GM12875 (cell line): Measurements from ENCODE around the gene GUCA1A.
"Not testable (repeated sequence)": the region's sequence is repeated elsewhere in the genome, so short reads cannot be mapped to it uniquely, and the experiment has no call there.

Experiments used
- H3K4me3 ChIP-seq: one replicate; pipeline ENCODE4 v1.5.1; 2011; ENCODE audit warnings: low read depth, low read length, control low read depth
- TF ChIP-seq, protein P1 (sequence below): IDR thresholded peaks from 2 replicates; pipeline ENCODE4 v1.5.1; 2011; ENCODE audit warnings: low read depth, mild to moderate bottlenecking, control low read depth, inconsistent platforms, low read length, moderate library complexity, borderline replicate concordance; ENCODE audit not compliant: insufficient read depth

Gene GUCA1A

DNA sequence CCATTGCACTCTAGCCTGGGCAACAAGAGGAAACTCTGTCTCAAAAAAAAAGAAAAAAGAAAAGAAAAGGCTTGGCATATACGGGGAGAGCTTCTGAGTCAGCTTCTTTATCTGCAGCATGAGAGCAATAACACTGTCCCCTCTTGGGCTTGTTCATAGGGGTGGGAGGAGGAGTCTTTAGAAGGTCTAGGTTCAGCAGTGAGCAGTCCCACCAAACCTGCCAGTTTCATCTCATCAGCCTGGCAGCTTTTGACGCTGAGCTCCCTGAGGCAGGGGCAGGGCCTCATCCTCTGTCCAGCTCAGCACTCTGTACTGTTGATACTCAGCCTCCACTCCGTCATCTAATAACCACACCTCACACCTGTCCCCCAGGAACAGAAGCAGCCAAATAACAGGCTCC, 25.1 kb upstream of the GUCA1A start:
- TF ChIP-seq, protein P1, sequence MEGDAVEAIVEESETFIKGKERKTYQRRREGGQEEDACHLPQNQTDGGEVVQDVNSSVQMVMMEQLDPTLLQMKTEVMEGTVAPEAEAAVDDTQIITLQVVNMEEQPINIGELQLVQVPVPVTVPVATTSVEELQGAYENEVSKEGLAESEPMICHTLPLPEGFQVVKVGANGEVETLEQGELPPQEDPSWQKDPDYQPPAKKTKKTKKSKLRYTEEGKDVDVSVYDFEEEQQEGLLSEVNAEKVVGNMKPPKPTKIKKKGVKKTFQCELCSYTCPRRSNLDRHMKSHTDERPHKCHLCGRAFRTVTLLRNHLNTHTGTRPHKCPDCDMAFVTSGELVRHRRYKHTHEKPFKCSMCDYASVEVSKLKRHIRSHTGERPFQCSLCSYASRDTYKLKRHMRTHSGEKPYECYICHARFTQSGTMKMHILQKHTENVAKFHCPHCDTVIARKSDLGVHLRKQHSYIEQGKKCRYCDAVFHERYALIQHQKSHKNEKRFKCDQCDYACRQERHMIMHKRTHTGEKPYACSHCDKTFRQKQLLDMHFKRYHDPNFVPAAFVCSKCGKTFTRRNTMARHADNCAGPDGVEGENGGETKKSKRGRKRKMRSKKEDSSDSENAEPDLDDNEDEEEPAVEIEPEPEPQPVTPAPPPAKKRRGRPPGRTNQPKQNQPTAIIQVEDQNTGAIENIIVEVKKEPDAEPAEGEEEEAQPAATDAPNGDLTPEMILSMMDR, result no peak
- H3K4me3 ChIP-seq, result no peak overlapping the region

DNA sequence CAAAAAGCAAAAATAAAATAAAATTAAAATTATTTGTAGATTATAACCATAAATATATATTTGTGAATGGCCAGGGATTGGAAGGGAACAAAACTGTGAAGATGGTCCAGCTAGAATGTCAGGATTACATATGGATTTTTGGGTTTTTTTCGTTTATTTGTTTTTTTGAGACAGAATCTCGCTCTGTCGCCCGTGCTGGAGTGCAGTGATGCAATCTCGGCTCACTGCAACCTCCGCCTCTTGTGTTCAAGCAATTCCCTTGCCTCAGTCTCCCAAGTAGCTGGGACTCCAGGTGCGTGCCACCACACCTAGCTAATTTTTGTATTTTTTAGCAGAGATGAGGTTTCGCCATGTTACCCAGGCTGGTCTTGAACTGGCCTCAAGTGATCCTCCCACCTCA, 22.9 kb upstream of the GUCA1A start:
- H3K4me3 ChIP-seq, result no peak overlapping the region
- TF ChIP-seq, protein P1, result no peak

DNA sequence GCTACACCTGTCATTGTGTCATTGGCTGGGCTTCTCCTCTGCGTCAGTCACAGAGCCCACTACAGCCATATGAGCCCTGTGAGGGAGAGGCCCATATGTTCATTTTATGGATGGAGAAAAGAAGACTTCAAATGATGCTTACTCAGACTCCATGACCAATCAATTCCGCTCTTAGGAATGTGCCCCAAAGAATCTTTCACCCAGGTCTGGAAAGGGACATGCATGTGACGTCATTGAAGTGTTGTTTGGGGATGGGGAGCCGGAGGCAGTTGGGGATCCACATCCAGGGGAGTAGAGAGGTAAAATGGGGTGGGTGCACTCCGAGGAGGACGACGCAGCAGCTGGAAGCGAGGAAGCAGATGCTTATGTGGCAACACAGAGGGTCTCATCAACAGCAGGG, 21.1 kb upstream of the GUCA1A start:
- H3K4me3 ChIP-seq, result no peak overlapping the region
- TF ChIP-seq, protein P1, result no peak

DNA sequence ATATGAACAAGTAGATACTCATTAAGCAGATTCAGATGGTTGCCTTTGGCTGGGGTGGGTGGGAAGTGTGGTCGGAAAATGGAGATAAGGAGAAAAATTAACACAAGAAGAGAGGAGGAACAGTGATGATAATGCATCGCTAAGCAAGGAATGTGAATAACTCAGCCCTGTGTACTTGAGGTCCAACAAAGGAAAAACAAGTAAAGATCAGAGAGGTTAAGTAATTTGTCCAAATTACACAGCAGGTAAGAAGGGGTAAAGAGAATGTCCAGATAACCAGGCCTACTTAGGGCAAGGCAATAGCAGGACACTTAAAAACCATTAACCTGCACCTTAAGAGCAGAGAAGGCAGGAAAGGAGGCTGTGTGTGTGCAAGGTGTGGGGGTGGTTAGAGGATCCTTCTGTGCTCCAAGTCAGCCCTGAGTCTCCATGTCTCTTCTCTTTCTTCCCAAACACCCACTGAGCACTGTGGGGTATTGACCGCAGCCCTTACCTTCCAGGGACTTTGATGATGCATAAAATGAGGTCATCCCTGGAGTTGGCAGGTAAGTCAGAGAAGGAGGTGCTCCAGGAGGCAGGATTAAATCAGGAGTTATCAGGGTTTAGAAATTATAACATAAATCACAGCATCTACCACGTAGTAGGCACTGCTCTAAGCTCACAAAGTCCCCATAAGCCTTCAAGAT, 20.5 kb upstream of the GUCA1A start:
- not testable (repeated sequence) for H3K4me3 ChIP-seq

DNA sequence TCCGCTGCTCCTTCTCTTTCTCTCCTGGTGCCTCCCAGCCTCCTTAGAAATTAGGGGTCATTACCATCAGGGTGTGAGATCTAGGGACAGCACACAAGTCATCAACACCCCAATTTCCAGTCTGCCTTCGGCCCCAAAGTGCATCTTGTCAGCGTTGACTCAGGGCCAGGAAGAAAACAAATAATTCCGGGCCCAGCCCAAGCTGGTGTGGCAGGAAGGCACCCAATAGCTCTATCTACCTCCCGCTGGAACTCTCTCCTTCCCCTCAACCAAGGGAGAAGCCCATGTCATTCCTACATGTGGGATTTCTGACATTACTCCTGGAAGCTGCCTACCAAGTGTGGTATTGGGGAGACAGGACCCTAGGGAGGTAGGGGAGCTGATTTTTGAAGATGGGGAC, 19.2 kb upstream of the GUCA1A start:
- TF ChIP-seq, protein P1, result no peak
- H3K4me3 ChIP-seq, result no peak overlapping the region

DNA sequence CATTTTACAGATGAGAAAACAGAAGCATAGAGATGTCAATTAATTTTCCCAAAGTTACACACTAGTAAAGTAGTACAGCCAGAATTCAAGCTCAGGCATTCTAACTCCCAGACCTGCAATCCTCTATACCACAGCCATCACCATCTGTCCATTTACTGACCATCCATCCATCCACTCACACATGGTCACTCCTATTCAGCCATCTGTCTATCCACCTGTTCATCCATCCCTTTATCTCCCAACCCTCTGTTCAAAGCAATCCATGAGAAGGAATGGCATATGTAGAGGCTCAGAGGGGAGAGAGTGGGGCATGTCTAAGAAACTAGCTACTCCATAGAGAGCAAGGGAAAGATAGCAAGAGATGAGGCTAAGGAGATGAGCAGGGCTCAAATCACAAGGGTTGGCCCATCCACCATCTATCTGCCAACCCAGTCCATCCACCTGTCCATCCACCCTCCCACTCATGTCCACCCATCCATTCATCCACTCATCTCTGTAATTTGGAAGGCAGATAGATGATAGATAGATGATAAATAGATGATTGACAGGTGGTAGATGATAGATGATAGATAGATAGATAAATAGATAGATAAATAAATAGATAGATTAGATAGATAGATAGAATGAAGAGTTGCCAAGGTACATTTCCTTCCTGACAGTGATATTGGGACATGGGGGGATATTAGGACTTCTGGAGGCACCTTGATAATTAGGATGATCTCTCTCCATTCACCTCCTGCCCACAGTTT, 18.5 kb upstream of the GUCA1A start:
- TF ChIP-seq, protein P1, result no peak
- H3K4me3 ChIP-seq, result no peak overlapping the region

DNA sequence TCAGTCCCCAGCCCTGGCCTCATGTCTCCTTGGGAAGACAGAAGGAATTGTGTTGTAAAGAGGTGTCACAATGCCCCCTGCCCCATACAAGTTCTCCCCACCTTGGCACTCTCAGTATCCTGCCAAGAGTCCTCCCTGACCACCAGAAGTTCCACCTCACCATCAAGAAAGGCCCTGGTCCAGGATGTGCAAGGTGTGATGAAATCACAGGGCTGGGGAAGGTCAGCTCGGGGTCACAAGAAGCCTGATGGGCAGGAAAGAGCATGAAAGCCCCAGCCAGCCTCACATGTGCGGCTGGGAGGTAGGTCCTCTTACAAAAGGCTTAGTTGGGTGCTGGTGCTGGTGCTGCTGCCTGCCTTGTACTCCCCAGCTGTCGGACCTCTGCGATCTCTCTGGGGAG, 17.9 kb upstream of the GUCA1A start:
- H3K4me3 ChIP-seq, result no peak overlapping the region
- TF ChIP-seq, protein P1, result no peak

DNA sequence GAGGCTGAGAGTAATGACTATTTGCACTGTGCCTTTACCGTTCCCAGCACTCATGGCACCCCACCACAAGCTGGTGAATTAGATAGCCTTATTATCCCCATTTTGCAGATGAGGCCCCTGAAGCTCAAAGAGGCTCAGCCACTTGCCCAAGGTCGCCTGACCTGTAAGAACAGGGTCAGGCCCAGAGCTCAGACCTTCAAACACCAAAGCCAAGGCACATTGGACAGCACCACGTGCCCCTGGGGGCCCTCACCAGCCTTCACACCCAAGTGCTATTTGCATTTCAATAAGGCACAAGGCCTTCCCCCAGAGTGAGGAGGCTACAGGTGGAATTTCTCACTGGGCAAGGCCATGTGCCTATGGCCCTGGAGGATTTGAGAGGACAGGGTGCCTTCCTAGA, 16.5 kb upstream of the GUCA1A start:
- H3K4me3 ChIP-seq, result no peak overlapping the region
- TF ChIP-seq, protein P1, result no peak
